ENCODE measurements around the gene PLCD1. TPM values are rescaled to one million over a fixed set of nuclear protein-coding genes. Genes with fewer than 3 reads are reported as not detected.
A peak's percentile ranks its signal among the peaks of the same experiment; 100 is the strongest.

PLCD1 gene
- total and polyA plus RNA-seq, 2 of the 8 experiments (the other 6 are each of a cell fraction or from before 2014, with no cell fraction given): 15.3 to 19.2 TPM

DNA sequence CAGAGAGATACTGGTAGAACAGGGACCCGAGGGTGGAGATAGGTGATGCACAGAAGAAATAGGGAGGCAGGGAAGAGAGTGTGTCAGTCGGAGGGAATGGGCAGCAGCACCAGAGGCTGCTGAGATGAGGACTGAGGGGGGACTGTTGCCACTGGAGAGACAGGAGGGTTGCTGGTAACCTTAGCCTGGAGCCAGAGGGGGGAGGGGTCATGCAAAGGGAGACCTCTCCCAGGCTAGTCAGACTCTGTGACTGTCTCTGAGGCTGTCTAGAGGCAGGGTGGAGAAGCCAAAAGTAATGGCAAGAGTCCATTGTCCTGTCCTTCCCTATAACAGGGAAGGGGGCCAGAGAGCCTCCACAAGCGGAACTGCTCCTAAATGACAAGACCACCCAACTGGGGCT lies 7.5 kb upstream of the PLCD1 start:
- Histone ChIP-seq H3K79me2 (ENCODE audit: control insufficient read depth in 1 of 2, insufficient read depth in 2 of 2, low read length in 2 of 2) (no peaks in the 10 kb centered on the region), H2AFZ (ENCODE audit: low read length) (0 out of 2 replicates have a peak overlapping the region, but pooled peaks have one; percentile 17), H3K4ac (replicated peaks; ENCODE audit: insufficient read length, low read depth, low read length) (no peak overlapping the region), H3K56ac (replicated peaks; ENCODE audit: insufficient read length, low read depth, low read length) (no peak overlapping the region), H2BK5ac (ENCODE audit: low read depth, low read length) (no peak overlapping the region), H3K36me3 (ENCODE audit: control insufficient read depth in 2 of 4, insufficient read depth in 4 of 4, low read length in 3 of 4) (no peaks in the 10 kb centered on the region), H4K5ac (ENCODE audit: insufficient read length, low read depth, low read length) (no peak overlapping the region), H3K9ac (replicated peaks in 1 of 4; ENCODE audit: extremely low read depth in 1 of 4, low read depth in 3 of 4, low read length in 3 of 4) (no peak overlapping the region), H4K91ac (replicated peaks; ENCODE audit: insufficient read length, low read length) (no peak overlapping the region), H3K23me2 (ENCODE audit: low read depth, low read length) (peaks cover 7% of the 10 kb centered on the region; the same call in 1 of the 2 replicates), H3K27ac (ENCODE audit: low read depth, low read length) (no peak overlapping the region), H3K18ac (ENCODE audit: extremely low read depth, low read length) (no peak overlapping the region; the same call in none of the 2 replicates), H3K27me3 (replicated peaks in 1 of 4; ENCODE audit: control insufficient read depth in 3 of 4, extremely low read depth in 1 of 4, insufficient read depth in 3 of 4, low read length in 3 of 4) (peaks cover 6 to 23% (median 18%) of the 10 kb centered on the region in 4 experiments), H4K20me1 (replicated peaks in 1 of 2; ENCODE audit: control insufficient read depth in 1 of 2, insufficient read depth in 2 of 2, low read length in 2 of 2) (no peaks in the 10 kb centered on the region), H3K4me2 (ENCODE audit: insufficient read depth in 1 of 2, low read depth in 2 of 2, low read length in 2 of 2) (no peak overlapping the region), H2BK12ac (ENCODE audit: low read depth, low read length) (no peak overlapping the region), H2BK20ac (ENCODE audit: low read length) (no peak overlapping the region), H3K9me3 (ENCODE audit: insufficient read depth in 2 of 2, low read depth in 1 of 2, low read length in 1 of 2) (no peaks in the 10 kb centered on the region), H2AK5ac (ENCODE audit: low read depth, low read length) (no peak overlapping the region), H3K4me1 (replicated peaks in 1 of 4; ENCODE audit: control insufficient read depth in 3 of 4, insufficient read depth in 4 of 4, low read length in 3 of 4) (peaks cover 2 to 5% (median 4%) of the 10 kb centered on the region in 4 experiments; a peak in 4 of 7 replicates), H2BK120ac (replicated peaks; ENCODE audit: low read depth, low read length) (no peak overlapping the region), H2BK15ac (ENCODE audit: low read length) (no peak overlapping the region), H3K23ac (ENCODE audit: insufficient read length) (no peak overlapping the region), H3K14ac (ENCODE audit: insufficient read length) (no peak overlapping the region), H3K4me3 (ENCODE audit: extremely low read depth in 1 of 4, insufficient read depth in 2 of 4, low read depth in 3 of 4, low read length in 4 of 4) (no peak overlapping the region), H3K79me1 (ENCODE audit: low read depth, low read length) (no peaks in the 10 kb centered on the region), H4K8ac (ENCODE audit: extremely low read depth, insufficient read depth, low read length) (no peak overlapping the region)
- TF ChIP-seq, protein P1, sequence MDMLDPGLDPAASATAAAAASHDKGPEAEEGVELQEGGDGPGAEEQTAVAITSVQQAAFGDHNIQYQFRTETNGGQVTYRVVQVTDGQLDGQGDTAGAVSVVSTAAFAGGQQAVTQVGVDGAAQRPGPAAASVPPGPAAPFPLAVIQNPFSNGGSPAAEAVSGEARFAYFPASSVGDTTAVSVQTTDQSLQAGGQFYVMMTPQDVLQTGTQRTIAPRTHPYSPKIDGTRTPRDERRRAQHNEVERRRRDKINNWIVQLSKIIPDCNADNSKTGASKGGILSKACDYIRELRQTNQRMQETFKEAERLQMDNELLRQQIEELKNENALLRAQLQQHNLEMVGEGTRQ (IDR thresholded peaks at IDR 0.05; ENCODE audit: low read length): no peak
- no peak for TF ChIP-seq POLR2A (IDR thresholded peaks at IDR 0.05; ENCODE audit: control extremely low read depth in 1 of 2, low read depth in 2 of 2, low read length in 2 of 2)
- DNase-seq (ENCODE audit: low read depth in 1 of 2, low spot score in 2 of 2) (no peak), FAIRE-seq (no peak)
- WGBS, 2 experiments (ENCODE audit: extremely low coverage in 1 of 2, insufficient coverage in 1 of 2, insufficient read length in 1 of 2, insufficient replicate concordance in 2 of 2, low coverage in 1 of 2, low lambda C conversion rate in 2 of 2, missing lambda C conversion rate in 1 of 2): 78% methylated on average over 3 of the region's 3 CpGs; no CpG with 5 or more reads in 1 of the 2 experiments
- CTCF ChIA-PET (ENCODE audit: partially characterized antibody): interaction anchor here (0.6 to 3.2 kb wide), 4 partner anchors 28 to 101 kb away, joined by 3 to 9 read pairs (median 4); partner anchors contain the start of gene MYD88
- POLR2A ChIA-PET (ENCODE audit: partially characterized antibody): no interaction called here
